GM18526 (cell line): ENCODE data around the gene ZSCAN25.

Experiments used
- POLR2A ChIP-seq: IDR thresholded peaks from 3 replicates; pipeline ENCODE4 v1.6.1; 2011; ENCODE audit not compliant: insufficient read length; ENCODE audit errors: extremely low read depth

ZSCAN25 gene

GRCh38 chr7:99669782-99670181, 53.0 kb downstream of the ZSCAN25 start:
- no peak for TF ChIP-seq POLR2A

- no peak for TF ChIP-seq POLR2A
Measured at GRCh38 chr7:99672573-99672972, 55.8 kb downstream of the ZSCAN25 start.

- TF ChIP-seq POLR2A: no peak
Measured at GRCh38 chr7:99674995-99675742, 58.4 kb downstream of the ZSCAN25 start.

GRCh38 chr7:99677013-99677647, 60.4 kb downstream of the ZSCAN25 start:
- no peak for TF ChIP-seq POLR2A

GRCh38 chr7:99677648-99678045, 60.9 kb downstream of the ZSCAN25 start:
- TF ChIP-seq POLR2A: no peak

GRCh38 chr7:99679032-99679399, 62.3 kb downstream of the ZSCAN25 start:
- no peak for TF ChIP-seq POLR2A

- TF ChIP-seq POLR2A: no peak
Measured at GRCh38 chr7:99679400-99680191, 62.9 kb downstream of the ZSCAN25 start, which contains the start of gene CYP3A5. TSS of gene CYP3A5 (minus strand) at chr7:99679996. CDS start at chr7:99679896, 100 bp downstream.
